Central memory CD8-positive, alpha-beta T cell (primary cell): ENCODE results near the gene GALNS.

Experiments used
- ATAC-seq: fragments of 150-1000 bp; cut with Tn5 transposase; replicated peaks from 2 replicates; pipeline ENCODE4 v1.10.0; 2022; ENCODE audit warnings: mild to moderate bottlenecking, moderate FRiP score, moderate number of reproducible peaks; ENCODE audit not compliant: poor library complexity, severe bottlenecking; ENCODE audit errors: extremely low read depth
- DNase-seq, 2 donors: peaks; one replicate each; pipeline ENCODE4 v3.0.0; 2021; ENCODE audit warnings: low spot score in 2 of 2
- H3K27ac Mint-ChIP-seq: one replicate; pipeline ENCODE4 v1.8.0; 2022; ENCODE audit warnings: low read depth, mild to moderate bottlenecking, moderate library complexity, mixed read lengths
- H3K27me3 Mint-ChIP-seq: one replicate; pipeline ENCODE4 v1.8.0; 2022; ENCODE audit warnings: mixed read lengths
- H3K36me3 Mint-ChIP-seq: one replicate; pipeline ENCODE4 v1.8.0; 2022; ENCODE audit warnings: mild to moderate bottlenecking, moderate library complexity, mixed read lengths; ENCODE audit not compliant: insufficient read depth
- H3K4me1 Mint-ChIP-seq: one replicate; pipeline ENCODE4 v1.8.0; 2022; ENCODE audit warnings: mixed read lengths
- H3K4me3 Mint-ChIP-seq: one replicate; pipeline ENCODE4 v1.8.0; 2022; ENCODE audit warnings: mild to moderate bottlenecking, moderate library complexity, mixed read lengths
- H3K9me3 Mint-ChIP-seq: one replicate; pipeline ENCODE4 v1.8.0; 2022; ENCODE audit warnings: mixed read lengths

The GALNS gene, protein sequence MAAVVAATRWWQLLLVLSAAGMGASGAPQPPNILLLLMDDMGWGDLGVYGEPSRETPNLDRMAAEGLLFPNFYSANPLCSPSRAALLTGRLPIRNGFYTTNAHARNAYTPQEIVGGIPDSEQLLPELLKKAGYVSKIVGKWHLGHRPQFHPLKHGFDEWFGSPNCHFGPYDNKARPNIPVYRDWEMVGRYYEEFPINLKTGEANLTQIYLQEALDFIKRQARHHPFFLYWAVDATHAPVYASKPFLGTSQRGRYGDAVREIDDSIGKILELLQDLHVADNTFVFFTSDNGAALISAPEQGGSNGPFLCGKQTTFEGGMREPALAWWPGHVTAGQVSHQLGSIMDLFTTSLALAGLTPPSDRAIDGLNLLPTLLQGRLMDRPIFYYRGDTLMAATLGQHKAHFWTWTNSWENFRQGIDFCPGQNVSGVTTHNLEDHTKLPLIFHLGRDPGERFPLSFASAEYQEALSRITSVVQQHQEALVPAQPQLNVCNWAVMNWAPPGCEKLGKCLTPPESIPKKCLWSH

DNA sequence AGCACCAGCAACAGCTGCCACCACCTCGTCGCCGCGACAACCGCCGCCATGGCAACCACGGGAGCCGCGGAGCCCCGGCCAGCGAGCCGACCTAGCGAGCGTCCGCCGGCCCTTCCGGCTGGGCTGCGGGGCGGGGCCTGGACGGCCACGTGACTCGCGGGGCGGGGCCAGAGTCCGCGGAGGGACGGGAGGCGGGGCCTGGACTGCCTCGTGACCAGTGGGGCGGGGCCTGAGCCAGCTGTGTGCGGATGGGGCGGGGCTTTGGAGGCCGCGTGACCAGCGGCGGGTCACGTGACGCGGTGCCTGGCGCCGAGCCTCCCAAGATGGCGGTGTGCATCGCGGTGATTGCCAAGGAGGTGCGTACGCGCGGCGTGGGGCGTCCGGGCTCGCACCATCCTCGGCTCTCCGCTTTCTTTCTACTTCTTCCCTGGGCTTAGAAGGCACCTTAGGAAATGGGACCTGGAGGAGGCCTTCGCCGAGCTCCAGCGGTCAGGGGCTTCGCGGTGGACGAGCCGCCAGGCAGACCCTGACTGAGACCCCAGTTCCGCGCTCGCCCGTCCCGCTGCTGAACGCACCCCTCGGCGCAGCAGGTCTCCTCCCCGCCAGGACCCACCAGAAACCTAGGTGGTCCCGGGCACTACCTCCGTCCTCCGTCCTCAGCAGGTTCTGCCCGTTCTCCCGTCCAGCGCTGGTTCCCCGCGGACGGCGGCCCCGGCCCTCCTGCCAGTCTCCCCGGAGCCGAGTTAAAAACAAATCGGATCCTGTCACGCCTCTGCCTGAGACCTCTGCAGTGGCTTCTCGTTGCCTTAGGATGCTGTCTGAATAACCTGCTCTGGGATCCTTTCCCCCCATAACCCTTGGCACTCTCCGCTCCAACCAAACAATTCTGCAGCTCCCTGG is at the start of gene GALNS, which contains the start of gene TRAPPC2L:
TSS of gene GALNS (minus strand) at position 120 of the 900 bp plus-strand sequence. CDS start at position 50, 70 bp downstream.
TSS of gene TRAPPC2L (plus strand) at position 300 of the 900 bp plus-strand sequence. CDS start at position 324, 24 bp downstream.
- peak within 1 kb of the TSS; percentile 94 for H3K27ac Mint-ChIP-seq
- ATAC-seq = peak; percentile 85
- peaks cover 25% of the 10 kb centered on the region for H3K36me3 Mint-ChIP-seq
- H3K9me3 Mint-ChIP-seq = no peaks in the 10 kb centered on the region
- H3K4me3 Mint-ChIP-seq = peak within 1 kb of the TSS; percentile 99
- H3K4me1 Mint-ChIP-seq = peaks cover 28% of the 10 kb centered on the region
- H3K27me3 Mint-ChIP-seq = no peaks in the 10 kb centered on the region
- peak; percentile 97 to 98 for DNase-seq

DNA sequence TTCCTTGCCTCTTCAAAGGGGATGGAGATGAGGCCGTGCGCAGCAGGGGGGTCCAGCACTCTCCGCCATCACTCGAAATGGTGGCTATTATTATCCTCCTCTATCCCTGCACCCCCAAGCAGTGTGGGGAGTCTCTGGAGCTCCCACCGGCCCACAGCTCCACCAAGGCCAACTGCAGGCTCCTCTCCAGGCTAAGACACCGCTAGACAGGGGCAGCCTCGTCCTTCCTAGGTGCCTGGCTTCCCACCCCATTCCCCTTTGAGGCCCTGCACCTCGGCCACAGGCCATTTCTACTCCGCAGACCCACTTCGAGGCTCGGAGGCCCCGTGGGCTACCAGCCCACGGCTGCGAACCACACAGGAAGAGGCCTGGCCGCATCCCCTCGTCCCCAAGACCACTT is 49.3 kb upstream of the GALNS start:
- Mint-ChIP-seq H3K27ac (no peak overlapping the region), H3K9me3 (no peaks in the 10 kb centered on the region), H3K36me3 (peaks cover 3% of the 10 kb centered on the region), H3K4me3 (no peak overlapping the region), H3K27me3 (peaks cover 11% of the 10 kb centered on the region), H3K4me1 (peaks cover 11% of the 10 kb centered on the region)
- DNase-seq (no peak), ATAC-seq (no peak)

DNA sequence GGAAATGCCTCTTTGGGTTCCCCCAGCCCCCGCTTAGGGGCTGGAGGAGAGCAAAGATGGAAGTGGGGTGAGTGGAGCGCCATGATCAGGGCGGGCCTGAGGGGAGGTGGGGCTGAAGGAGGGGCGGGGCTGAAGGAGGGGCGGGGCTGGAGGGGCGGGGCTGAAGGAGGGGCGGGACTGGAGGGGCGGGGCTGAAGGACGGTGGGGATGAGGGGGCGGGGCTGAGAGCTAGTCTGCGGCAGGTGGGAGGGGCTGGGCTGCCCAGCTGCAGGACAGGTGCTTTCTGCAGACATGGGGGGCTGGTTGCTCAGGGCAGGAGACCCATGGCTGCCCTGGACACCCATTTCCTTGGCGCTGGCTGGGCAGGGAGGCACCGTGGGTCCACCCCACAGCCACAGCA is 48.8 kb upstream of the GALNS start:
- Mint-ChIP-seq H3K27me3 (peaks cover 9% of the 10 kb centered on the region), H3K36me3 (peaks cover 3% of the 10 kb centered on the region), H3K4me1 (peaks cover 11% of the 10 kb centered on the region), H3K4me3 (no peak overlapping the region), H3K9me3 (no peaks in the 10 kb centered on the region), H3K27ac (no peak overlapping the region)
- DNase-seq (no peak), ATAC-seq (no peak)

DNA sequence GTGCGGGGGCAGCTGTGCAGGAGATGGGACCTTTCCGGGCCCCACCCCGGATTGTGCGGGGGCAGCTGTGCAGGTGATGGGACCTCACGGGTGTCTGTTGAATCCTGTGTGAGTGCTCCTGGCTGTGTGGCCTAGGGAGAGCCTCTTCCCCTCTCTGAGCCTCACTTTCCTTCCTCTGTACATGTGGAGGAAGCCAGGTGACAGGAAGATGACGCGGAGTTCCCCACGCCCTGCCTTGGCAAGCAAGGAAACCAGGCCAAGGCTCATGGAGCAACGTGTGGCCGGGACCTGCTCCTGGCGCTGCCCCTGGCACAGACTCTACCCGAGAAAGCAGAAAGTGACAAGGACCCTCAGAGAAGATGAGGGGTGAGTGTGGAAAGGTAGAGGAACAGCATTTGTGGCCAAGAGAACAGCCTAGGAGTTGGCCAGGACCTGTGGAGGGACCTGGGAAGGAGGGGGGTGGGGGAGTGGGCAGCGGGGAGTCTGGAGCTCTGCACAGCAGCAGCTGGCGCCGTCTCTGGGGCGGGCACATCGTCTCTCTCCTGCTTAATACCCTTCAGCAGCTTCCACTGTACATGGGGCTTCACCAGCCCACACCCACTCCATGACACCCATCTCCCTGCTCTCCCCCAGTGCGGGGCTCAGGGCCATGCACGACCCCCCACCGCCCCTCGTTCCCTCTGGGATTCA is 48.1 kb upstream of the GALNS start:
- no peak overlapping the region for H3K4me3 Mint-ChIP-seq
- peaks cover 2% of the 10 kb centered on the region for H3K27me3 Mint-ChIP-seq
- H3K36me3 Mint-ChIP-seq = peaks cover 3% of the 10 kb centered on the region
- H3K27ac Mint-ChIP-seq = no peak overlapping the region
- ATAC-seq = no peak
- H3K4me1 Mint-ChIP-seq = peaks cover 11% of the 10 kb centered on the region
- H3K9me3 Mint-ChIP-seq = no peaks in the 10 kb centered on the region
- DNase-seq = no peak

DNA sequence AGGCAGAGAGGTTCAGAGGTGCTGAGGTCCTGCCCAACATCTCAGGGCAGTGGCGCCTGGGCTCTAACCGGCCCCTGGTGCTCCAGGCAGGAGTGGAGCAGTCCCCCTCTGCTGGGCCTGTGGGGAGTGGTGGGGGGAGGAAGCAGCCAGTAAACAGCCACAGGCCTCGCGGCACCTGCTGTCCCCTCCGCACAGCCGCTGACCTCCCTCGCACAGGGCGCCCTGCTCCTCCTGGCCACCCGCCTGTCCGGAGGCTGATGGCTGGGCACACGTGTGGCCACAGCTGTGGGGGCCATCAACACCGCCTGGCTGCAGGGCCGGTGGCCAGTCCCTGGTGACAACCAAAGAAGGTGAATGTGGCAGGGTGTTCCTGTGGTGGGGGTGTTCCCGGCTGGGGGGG is 46.5 kb upstream of the GALNS start:
- Mint-ChIP-seq H3K36me3 (peaks cover 3% of the 10 kb centered on the region), H3K9me3 (no peaks in the 10 kb centered on the region), H3K4me3 (peak overlapping the region; percentile 13), H3K27ac (no peak overlapping the region), H3K27me3 (no peaks in the 10 kb centered on the region), H3K4me1 (peaks cover 11% of the 10 kb centered on the region)
- ATAC-seq (no peak), DNase-seq (no peak)

DNA sequence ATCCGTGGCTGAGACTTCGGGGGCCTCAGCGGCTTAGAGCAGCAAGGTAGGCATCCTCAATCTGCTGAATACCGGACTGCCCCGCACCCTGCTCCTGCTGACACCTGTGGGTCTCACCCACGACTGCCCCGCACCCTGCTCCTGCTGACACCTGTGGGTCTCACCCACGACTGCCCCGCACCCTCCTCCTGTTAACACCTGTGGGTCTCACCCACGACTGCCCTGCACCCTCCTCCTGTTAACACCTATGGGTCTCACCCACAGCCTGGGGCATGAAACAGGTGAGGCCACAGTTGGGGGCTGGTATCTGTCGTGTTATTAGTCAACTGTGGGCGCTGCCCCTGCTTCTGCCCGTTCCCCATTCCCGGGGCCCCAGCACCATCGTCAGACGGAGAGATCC is 46.0 kb upstream of the GALNS start:
- DNase-seq (no peak), ATAC-seq (no peak)
- H3K27ac Mint-ChIP-seq = no peak overlapping the region
- H3K9me3 Mint-ChIP-seq = no peaks in the 10 kb centered on the region
- peak overlapping the region; percentile 13 for H3K4me3 Mint-ChIP-seq
- H3K36me3 Mint-ChIP-seq = peaks cover 3% of the 10 kb centered on the region
- peaks cover 11% of the 10 kb centered on the region for H3K4me1 Mint-ChIP-seq
- no peaks in the 10 kb centered on the region for H3K27me3 Mint-ChIP-seq

DNA sequence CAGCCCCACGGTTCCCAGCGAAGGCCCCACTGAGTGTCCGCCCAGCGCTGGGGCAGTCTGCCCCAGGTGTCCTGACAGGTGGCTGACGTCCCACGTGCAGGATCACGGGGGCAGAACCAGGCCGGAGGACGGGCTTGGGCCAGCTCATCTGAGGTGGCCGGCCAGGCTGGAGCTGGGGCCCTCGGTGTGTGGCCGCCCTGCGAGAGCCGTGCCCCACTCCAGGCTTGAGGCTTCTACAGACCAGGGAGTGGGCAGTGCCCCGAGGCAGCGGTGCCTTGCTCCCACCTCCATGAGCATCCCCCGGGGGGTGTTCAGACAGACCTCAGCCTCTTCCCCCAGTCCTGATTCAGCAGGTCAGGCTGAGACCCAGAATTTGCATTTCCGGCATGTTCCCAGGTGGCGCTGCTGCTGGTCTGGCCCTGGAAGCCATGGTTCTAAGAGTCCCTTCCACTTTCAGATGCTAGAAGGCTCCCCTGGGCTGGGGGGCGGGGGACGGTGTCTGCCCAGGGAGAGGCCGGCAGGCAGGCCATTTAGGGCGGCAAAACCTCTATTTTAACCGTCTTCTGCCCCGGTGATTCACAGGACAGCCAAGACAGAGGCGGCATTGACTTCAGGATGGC is 45.1 kb upstream of the GALNS start:
- ATAC-seq (no peak), DNase-seq (no peak)
- no peaks in the 10 kb centered on the region for H3K27me3 Mint-ChIP-seq
- H3K36me3 Mint-ChIP-seq = peaks cover 2% of the 10 kb centered on the region
- no peak overlapping the region for H3K4me3 Mint-ChIP-seq
- H3K4me1 Mint-ChIP-seq = peaks cover 11% of the 10 kb centered on the region
- no peak overlapping the region for H3K27ac Mint-ChIP-seq
- H3K9me3 Mint-ChIP-seq = no peaks in the 10 kb centered on the region

DNA sequence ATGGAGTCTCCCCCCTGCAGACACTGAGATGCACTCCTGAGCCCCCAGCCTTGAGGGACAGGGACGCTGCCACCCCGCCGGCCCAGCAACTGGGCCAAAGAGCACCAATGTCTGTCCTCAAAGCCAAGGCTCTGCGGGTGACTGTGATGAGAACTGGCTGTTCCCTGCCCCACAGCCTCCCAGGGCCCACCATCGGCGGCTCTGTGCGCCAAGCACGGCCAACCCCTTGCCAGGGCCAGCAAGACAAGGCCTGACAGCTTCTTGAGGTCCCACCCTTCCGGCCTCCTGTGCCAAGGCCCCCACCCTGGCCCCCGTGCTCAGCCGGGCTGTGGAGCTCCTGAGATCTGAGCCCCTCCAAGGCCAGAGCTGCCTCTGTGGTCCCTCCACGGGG is 43.9 kb upstream of the GALNS start:
- no peaks in the 10 kb centered on the region for H3K9me3 Mint-ChIP-seq
- no peak overlapping the region for H3K27ac Mint-ChIP-seq
- ATAC-seq (no peak), DNase-seq (no peak)
- peaks cover 4% of the 10 kb centered on the region for H3K36me3 Mint-ChIP-seq
- H3K27me3 Mint-ChIP-seq = no peaks in the 10 kb centered on the region
- H3K4me1 Mint-ChIP-seq = peaks cover 6% of the 10 kb centered on the region
- H3K4me3 Mint-ChIP-seq = no peak overlapping the region

DNA sequence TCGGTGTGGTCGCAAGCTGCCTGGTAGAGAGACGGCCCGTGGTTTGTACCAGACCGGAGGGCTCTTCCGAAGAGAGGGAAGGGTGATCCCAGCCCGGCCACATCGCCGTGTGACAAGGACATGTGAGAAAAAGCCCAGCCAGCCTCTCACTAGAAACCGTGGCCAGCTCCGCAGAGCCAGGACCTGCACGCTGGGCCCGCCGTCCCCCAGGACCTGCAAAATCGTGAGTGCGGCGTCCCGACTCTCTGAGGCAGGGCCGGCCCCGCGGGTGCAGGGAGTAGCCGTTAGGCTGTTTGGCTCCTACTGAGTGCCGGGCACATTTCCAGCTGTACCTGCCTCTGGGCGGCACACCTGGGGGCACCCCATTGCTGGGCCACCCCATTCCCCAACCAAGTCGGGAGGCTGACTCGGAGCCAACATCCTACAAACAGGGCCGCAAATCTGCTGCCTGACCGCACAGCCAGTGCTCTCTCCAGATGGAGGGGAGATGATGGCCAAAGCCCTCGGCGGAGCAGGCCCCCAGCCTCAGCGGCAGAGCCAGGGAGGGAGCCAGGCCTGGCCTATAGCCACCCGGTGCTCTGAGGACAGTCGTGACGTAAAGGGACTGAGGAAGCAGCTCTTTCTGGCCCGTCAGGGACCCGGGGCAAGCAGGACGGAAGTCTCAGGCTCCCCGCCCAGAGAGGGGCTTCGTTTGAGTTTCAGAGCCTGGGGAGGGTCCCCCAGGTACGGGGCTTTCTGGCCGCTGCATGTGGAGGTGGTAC is 43.3 kb upstream of the GALNS start:
- no peak for DNase-seq
- H3K36me3 Mint-ChIP-seq = peaks cover 4% of the 10 kb centered on the region
- H3K27me3 Mint-ChIP-seq = no peaks in the 10 kb centered on the region
- no peak for ATAC-seq
- H3K27ac Mint-ChIP-seq = no peak overlapping the region
- peaks cover 6% of the 10 kb centered on the region for H3K4me1 Mint-ChIP-seq
- H3K4me3 Mint-ChIP-seq = no peak overlapping the region
- no peaks in the 10 kb centered on the region for H3K9me3 Mint-ChIP-seq

DNA sequence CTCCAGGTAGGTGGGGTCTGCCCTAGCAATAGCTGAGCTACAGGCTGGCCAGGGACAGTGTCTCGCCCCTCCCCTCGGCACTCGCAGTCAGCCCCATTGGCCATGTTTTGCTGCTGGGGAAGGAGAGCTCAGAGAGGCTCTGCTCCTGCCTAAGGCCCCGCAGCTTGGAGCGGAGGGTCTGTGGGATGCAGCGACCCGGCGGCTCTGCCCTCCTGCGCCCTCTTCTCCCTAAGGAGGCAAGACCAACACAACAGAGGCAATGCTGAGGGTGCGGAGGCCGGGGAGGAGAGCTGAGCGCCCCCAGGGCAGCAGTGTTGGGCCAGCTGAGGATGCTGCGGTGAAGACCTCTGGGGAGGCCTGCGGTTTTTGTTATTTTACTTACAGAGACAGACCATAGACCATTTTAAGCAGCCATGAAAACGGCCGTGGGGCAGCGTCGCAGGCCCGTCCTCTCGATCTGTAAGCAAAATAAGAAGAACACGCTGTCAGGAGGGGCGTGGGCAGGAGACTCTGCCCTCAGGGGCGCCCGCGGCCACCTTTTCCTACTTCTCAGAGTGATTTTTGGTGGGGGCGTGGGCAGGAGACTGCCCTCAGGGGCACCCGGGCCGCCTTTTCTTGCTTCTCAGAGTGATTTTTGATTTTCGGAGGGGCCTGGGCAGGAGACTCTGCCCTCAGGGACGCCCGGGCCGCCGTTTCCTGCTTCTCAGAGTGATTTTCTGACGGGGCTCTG is 41.1 kb upstream of the GALNS start:
- Mint-ChIP-seq H3K4me3 (no peak overlapping the region), H3K36me3 (peaks cover 4% of the 10 kb centered on the region), H3K27me3 (no peaks in the 10 kb centered on the region), H3K27ac (no peak overlapping the region), H3K9me3 (no peaks in the 10 kb centered on the region), H3K4me1 (peaks cover 3% of the 10 kb centered on the region)
- ATAC-seq = no peak
- no peak for DNase-seq
